ENCODE results near the gene GARIN5B. TPM values are rescaled to one million over a fixed set of nuclear protein-coding genes. Genes with fewer than 3 reads are reported as not detected.
"Not testable (repeated sequence)": the region's sequence is repeated elsewhere in the genome, so short reads cannot be mapped to it uniquely, and the experiment has no call there.

Gene GARIN5B
- not detected in 2 replicates for polyA plus RNA-seq
- polyA minus RNA-seq: not detected in 2 replicates

DNA sequence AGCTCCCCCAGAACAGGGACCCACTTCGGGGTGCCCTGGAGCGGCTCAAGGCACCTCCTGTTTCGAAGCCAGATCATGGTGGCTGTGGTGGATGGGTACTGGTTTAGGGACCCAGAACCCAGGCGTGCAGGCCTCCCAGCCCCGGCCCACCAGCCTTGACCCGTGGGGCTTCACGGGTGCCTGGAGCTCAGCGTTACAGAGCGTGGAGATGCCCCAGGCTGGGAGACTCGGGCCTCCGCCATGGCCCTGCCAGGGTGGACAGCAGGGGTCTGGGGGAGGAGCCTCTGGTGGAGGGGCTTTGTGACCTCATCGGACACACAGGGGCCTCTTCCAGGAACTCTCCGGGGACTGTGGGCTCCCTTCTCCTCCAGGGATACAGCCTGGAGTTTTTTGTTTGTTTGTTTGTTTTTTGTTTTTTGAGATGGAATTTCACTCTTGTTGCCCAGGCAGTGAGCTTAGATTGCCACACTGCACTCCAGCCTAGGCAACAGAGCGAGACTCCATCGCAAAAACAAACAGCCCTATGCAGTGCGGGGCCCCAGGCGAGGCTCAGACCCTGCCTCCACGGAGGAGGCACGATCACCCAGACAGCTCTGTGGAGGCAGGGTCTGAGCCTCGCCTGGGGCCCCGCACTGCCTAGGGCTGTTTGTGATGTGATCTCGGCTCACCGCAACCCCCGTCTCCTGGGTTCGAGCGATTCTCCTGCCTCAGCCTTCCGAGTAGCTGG lies at the start of gene GARIN5B:
GARIN5B (minus strand) TSS at position 271 of the 727 bp plus-strand sequence; CDS start at position 77, 194 bp downstream.
- TF ChIP-seq MXI1 (conservative IDR thresholded peaks at IDR 0.05; ENCODE audit: poor library complexity, severe bottlenecking): no peak
- TF ChIP-seq, protein P1, sequence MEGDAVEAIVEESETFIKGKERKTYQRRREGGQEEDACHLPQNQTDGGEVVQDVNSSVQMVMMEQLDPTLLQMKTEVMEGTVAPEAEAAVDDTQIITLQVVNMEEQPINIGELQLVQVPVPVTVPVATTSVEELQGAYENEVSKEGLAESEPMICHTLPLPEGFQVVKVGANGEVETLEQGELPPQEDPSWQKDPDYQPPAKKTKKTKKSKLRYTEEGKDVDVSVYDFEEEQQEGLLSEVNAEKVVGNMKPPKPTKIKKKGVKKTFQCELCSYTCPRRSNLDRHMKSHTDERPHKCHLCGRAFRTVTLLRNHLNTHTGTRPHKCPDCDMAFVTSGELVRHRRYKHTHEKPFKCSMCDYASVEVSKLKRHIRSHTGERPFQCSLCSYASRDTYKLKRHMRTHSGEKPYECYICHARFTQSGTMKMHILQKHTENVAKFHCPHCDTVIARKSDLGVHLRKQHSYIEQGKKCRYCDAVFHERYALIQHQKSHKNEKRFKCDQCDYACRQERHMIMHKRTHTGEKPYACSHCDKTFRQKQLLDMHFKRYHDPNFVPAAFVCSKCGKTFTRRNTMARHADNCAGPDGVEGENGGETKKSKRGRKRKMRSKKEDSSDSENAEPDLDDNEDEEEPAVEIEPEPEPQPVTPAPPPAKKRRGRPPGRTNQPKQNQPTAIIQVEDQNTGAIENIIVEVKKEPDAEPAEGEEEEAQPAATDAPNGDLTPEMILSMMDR (IDR thresholded peaks at IDR 0.05; ENCODE audit: poor library complexity, severe bottlenecking): no peak
- no peak for TF ChIP-seq SMC3 (conservative IDR thresholded peaks at IDR 0.05; ENCODE audit: poor library complexity)
- no peak for TF ChIP-seq EP300 (conservative IDR thresholded peaks at IDR 0.05; ENCODE audit: poor library complexity, severe bottlenecking)
- TF ChIP-seq POLR2AphosphoS5 (IDR thresholded peaks at IDR 0.05): no peak
- no peak for TF ChIP-seq RAD21 (conservative IDR thresholded peaks at IDR 0.05)
- TF ChIP-seq, protein P2, sequence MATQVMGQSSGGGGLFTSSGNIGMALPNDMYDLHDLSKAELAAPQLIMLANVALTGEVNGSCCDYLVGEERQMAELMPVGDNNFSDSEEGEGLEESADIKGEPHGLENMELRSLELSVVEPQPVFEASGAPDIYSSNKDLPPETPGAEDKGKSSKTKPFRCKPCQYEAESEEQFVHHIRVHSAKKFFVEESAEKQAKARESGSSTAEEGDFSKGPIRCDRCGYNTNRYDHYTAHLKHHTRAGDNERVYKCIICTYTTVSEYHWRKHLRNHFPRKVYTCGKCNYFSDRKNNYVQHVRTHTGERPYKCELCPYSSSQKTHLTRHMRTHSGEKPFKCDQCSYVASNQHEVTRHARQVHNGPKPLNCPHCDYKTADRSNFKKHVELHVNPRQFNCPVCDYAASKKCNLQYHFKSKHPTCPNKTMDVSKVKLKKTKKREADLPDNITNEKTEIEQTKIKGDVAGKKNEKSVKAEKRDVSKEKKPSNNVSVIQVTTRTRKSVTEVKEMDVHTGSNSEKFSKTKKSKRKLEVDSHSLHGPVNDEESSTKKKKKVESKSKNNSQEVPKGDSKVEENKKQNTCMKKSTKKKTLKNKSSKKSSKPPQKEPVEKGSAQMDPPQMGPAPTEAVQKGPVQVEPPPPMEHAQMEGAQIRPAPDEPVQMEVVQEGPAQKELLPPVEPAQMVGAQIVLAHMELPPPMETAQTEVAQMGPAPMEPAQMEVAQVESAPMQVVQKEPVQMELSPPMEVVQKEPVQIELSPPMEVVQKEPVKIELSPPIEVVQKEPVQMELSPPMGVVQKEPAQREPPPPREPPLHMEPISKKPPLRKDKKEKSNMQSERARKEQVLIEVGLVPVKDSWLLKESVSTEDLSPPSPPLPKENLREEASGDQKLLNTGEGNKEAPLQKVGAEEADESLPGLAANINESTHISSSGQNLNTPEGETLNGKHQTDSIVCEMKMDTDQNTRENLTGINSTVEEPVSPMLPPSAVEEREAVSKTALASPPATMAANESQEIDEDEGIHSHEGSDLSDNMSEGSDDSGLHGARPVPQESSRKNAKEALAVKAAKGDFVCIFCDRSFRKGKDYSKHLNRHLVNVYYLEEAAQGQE (IDR thresholded peaks at IDR 0.05; ENCODE audit: borderline replicate concordance): no peak
- no peak for TF ChIP-seq TAF1 (IDR thresholded peaks at IDR 0.05; ENCODE audit: low read depth)
- TF ChIP-seq EZH2 (IDR thresholded peaks at IDR 0.05; ENCODE audit: borderline replicate concordance, insufficient read depth, low read length, poor library complexity, severe bottlenecking): no peak
- Histone ChIP-seq H4K20me1 (ENCODE audit: insufficient read depth) (no peaks in the 10 kb centered on the region), H3K9ac (ENCODE audit: low read length) (no peak within 1 kb of the TSS), H3K27me3 (ENCODE audit: insufficient read depth, low read depth, low read length) (peaks cover 6% of the 10 kb centered on the region), H3K9me2 (ENCODE audit: insufficient read depth, low read length) (no peaks in the 10 kb centered on the region), H3K9me3 (ENCODE audit: low read length) (no peaks in the 10 kb centered on the region), H3F3A (ENCODE audit: insufficient read depth, low read length, poor library complexity, severe bottlenecking) (no peaks in the 10 kb centered on the region), H3K4me3 (ENCODE audit: low read length) (no peak within 1 kb of the TSS), H3K4me2 (ENCODE audit: low read length) (no peak within 1 kb of the TSS), H2AFZ (ENCODE audit: low read depth, low read length) (no peak within 1 kb of the TSS), H3K36me3 (ENCODE audit: insufficient read depth, low read length) (no peaks in the 10 kb centered on the region), H3K27ac (ENCODE audit: low read length) (no peak within 1 kb of the TSS), H3K79me2 (replicated peaks; ENCODE audit: insufficient read depth, low read length) (no peaks in the 10 kb centered on the region)

- no peaks in the 10 kb centered on the region for H3K9me2 ChIP-seq (ENCODE audit: insufficient read depth, low read length)
- no peak overlapping the region for H3K9ac ChIP-seq (ENCODE audit: low read length)
- TF ChIP-seq RAD21 (conservative IDR thresholded peaks at IDR 0.05) (no peak), MXI1 (conservative IDR thresholded peaks at IDR 0.05; ENCODE audit: poor library complexity, severe bottlenecking) (no peak), TAF1 (IDR thresholded peaks at IDR 0.05; ENCODE audit: low read depth) (no peak), SMC3 (conservative IDR thresholded peaks at IDR 0.05; ENCODE audit: poor library complexity) (no peak), POLR2AphosphoS5 (IDR thresholded peaks at IDR 0.05) (no peak), EP300 (conservative IDR thresholded peaks at IDR 0.05; ENCODE audit: poor library complexity, severe bottlenecking) (no peak), EZH2 (IDR thresholded peaks at IDR 0.05; ENCODE audit: borderline replicate concordance, insufficient read depth, low read length, poor library complexity, severe bottlenecking) (no peak)
- TF ChIP-seq, protein P2 (IDR thresholded peaks at IDR 0.05; ENCODE audit: borderline replicate concordance): no peak
- H3K79me2 ChIP-seq (replicated peaks; ENCODE audit: insufficient read depth, low read length): peaks cover 21% of the 10 kb centered on the region
- H3K27me3 ChIP-seq (ENCODE audit: insufficient read depth, low read depth, low read length): no peaks in the 10 kb centered on the region
- no peak overlapping the region for H2AFZ ChIP-seq (ENCODE audit: low read depth, low read length)
- no peak overlapping the region for H3K27ac ChIP-seq (ENCODE audit: low read length)
- peaks cover 4% of the 10 kb centered on the region for H3F3A ChIP-seq (ENCODE audit: insufficient read depth, low read length, poor library complexity, severe bottlenecking)
- H3K36me3 ChIP-seq (ENCODE audit: insufficient read depth, low read length): no peaks in the 10 kb centered on the region
- no peaks in the 10 kb centered on the region for H3K9me3 ChIP-seq (ENCODE audit: low read length)
- no peak overlapping the region for H3K4me2 ChIP-seq (ENCODE audit: low read length)
- H4K20me1 ChIP-seq (ENCODE audit: insufficient read depth): no peaks in the 10 kb centered on the region
- no peak overlapping the region for H3K4me3 ChIP-seq (ENCODE audit: low read length)
These were observed 47.1 kb upstream of the GARIN5B start for GRCh38 chr19:55410168-55410567.

DNA sequence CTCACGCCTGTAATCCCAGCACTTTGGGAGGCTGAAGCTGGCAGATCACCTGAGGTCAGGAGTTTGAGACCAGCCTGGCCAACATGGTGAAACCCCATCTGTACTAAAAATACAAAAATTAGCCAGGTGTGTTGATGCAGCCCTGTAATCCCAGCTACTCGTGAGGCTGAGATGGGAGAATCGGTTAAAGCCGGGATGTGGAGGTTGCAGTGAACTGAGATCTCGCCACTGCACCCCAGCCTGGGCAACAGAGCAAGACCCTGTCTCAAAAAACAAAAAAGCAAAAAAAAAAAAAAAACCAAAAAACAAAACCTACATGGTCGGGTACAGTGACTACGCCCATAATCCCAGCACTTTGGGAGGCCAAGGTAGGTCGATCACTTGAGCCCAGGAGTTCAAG lies 46.1 kb upstream of the GARIN5B start:
- not testable (repeated sequence) for H3K4me3 ChIP-seq (ENCODE audit: low read length); H3K27me3 ChIP-seq (ENCODE audit: insufficient read depth, low read depth, low read length)
- H3K27ac ChIP-seq (ENCODE audit: low read length): peak overlapping the region; percentile 99

More for the DNA sequence above, 46.1 kb upstream of the GARIN5B start:
- H2AFZ ChIP-seq (ENCODE audit: low read depth, low read length); H4K20me1 ChIP-seq (ENCODE audit: insufficient read depth); H3K36me3 ChIP-seq (ENCODE audit: insufficient read depth, low read length); H3K4me2 ChIP-seq (ENCODE audit: low read length); H3F3A ChIP-seq (ENCODE audit: insufficient read depth, low read length, poor library complexity, severe bottlenecking); H3K9me3 ChIP-seq (ENCODE audit: low read length); H3K9me2 ChIP-seq (ENCODE audit: insufficient read depth, low read length): not testable (repeated sequence)
- peaks cover 21% of the 10 kb centered on the region for H3K79me2 ChIP-seq (replicated peaks; ENCODE audit: insufficient read depth, low read length)
- H3K9ac ChIP-seq (ENCODE audit: low read length): peak overlapping the region; percentile 73
